Astrocyte (in vitro differentiated cells and primary cell): ENCODE results near the gene MYO1E.

Source experiments
- EZH2 ChIP-seq: IDR thresholded peaks from 2 replicates; pipeline ENCODE4 v1.6.1; 2012; ENCODE audit warnings: mild to moderate bottlenecking, low read length, inconsistent platforms; ENCODE audit not compliant: insufficient read depth
- TF ChIP-seq, protein P1 (sequence below): IDR thresholded peaks from 2 replicates; pipeline ENCODE4 v1.5.1; 2011; ENCODE audit warnings: low read depth, mild to moderate bottlenecking, inconsistent platforms, low read length, moderate library complexity; ENCODE audit not compliant: insufficient read depth

GRCh38 chr15:59322056-59322759 is 50.5 kb downstream of the MYO1E start:
- TF ChIP-seq, protein P1, sequence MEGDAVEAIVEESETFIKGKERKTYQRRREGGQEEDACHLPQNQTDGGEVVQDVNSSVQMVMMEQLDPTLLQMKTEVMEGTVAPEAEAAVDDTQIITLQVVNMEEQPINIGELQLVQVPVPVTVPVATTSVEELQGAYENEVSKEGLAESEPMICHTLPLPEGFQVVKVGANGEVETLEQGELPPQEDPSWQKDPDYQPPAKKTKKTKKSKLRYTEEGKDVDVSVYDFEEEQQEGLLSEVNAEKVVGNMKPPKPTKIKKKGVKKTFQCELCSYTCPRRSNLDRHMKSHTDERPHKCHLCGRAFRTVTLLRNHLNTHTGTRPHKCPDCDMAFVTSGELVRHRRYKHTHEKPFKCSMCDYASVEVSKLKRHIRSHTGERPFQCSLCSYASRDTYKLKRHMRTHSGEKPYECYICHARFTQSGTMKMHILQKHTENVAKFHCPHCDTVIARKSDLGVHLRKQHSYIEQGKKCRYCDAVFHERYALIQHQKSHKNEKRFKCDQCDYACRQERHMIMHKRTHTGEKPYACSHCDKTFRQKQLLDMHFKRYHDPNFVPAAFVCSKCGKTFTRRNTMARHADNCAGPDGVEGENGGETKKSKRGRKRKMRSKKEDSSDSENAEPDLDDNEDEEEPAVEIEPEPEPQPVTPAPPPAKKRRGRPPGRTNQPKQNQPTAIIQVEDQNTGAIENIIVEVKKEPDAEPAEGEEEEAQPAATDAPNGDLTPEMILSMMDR = no peak
- TF ChIP-seq EZH2 = no peak
